ENCODE results near the gene SLC6A7.

Gene SLC6A7

DNA sequence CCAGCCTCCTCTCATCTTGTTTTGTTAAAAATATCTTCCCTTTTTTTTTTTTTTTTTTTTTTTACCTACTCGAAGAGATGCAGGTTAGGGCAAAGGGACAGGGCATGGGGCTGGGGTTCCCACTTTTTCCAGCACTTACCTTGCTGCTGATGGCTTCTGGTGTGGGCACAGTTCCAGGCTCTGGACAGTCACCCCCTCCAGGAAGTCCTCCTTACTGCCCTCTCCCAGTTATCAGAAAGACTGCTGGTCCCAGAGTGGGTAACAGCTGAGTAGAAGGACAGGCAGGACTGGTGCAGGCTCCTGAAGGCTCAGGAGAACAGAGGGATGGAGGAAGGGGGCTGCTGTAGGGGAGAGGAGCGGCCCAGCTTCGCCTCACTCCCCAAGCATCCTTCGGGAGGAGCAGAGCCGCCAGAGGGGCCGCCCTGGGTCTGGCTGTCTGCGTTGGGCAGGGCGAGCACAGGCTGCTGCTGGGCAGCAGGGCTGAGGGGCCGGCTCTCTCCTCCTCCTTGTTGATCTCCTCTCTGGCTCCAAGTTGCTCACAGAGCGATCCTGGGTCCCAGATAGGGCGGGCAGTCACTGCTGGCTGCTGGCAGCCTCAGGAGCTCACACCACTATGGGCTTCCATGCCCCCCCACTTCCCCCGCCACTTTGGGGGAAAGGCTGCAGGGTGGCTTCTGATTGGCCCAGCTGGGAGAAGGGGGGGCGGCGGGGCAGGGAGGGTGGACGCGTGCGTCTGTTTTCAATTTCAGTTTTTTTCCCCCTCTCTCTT, 34.4 kb upstream of the SLC6A7 start, which contains the start of gene PDGFRB:
PDGFRB (minus strand) TSS at position 588 of the 769 bp plus-strand sequence. CDS start 18,798 bp downstream, outside the sequence.
- in situ Hi-C loops (cut with MboI; ENCODE audit: low sequenced_read_pairs), result no loop called here

DNA sequence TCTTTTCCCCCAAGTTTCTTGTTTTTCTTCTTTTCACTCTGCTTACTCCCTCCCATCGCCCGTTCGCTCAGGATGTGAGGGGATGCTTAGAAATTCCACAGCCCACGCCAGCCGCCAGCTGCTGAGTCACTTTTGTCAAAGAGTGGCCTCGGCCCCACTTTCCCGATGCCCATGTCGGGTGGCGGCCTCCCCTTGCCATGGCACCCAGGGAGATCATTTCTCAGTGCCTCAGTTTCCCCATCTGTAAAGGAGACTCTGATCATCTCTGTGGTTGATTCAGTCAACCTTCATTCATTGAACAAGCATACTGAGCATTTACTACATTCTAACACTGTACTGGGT, 33.9 kb upstream of the SLC6A7 start:
- in situ Hi-C loops (cut with MboI; ENCODE audit: low sequenced_read_pairs), result no loop called here

DNA sequence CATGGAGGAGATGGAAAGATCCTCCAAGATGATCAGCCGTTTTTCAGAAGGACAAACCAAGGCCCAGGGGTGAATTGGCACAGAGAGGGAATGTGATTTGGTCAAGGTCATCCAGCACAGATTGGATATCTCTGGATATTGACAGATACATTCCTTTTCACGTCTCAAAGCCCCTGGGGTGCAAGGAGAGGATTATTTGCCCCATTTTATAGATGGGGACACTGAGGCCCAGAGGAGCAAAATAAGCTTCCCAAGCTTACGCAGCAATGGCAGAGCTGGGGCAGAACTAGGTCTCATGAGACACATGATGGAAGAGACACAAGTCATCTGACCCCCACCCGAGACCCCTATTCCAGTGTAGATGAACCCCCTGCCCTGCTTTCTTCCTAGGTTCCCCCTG, 33.3 kb upstream of the SLC6A7 start:
- in situ Hi-C loops (cut with MboI; ENCODE audit: low sequenced_read_pairs), result no loop called here

DNA sequence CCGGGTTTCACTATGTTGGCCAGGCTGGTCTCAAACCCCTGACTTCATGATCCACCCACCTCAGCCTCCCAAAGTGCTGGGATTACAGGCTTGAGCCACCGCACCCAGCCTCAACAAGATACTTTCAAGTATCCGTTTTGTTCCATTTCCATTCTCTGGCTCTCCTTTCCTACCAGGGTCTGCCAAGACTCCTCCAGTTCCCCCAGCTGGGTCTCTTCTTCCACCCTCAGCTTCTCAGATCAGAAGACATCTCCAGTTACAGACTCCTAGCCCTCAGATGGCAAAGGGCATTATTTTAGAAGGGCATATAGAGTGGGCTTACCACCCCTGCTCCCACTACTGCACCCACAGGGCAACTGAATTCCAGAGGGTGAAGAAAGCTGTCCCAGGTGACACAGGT, 32.7 kb upstream of the SLC6A7 start:
- in situ Hi-C loops (cut with MboI; ENCODE audit: low sequenced_read_pairs), result no loop called here

DNA sequence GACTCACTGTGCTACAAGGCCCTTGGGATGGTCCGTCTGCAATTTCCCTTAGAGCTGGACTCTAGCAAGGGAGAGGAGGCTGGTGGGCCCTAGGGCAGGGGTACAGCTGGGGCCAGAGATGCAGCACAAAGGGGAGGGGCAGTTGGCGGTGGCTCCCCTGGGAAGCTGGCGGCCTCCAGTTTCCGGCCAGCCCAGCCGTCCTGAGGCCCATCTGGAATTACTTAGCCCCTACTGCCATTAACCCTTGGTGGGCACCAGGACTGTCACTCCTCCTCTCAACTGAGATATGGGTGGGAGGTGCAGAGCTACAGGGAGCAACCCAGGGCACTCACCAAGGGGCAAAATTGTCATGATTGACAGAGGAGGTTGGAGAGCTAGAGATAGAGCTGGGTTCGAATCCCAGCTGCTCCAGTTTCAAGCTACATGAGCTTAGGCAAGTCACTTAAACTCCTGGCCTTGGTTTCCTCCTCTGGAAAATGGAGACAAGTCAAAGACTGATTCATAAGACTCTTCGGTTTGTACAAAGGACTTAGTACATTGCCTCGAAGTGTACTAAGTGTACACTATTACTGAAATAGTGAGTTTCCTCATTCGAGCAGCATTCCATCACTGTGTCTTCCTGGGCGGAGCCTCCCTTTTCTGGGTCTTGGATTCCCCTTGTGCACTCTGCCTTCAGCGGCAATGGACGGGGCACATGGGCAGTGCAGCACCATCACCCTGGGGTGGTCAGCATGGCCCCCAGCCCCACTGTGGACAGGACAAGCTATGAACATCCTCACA, 31.5 kb upstream of the SLC6A7 start:
- in situ Hi-C loops (cut with MboI; ENCODE audit: low sequenced_read_pairs), result no loop called here

DNA sequence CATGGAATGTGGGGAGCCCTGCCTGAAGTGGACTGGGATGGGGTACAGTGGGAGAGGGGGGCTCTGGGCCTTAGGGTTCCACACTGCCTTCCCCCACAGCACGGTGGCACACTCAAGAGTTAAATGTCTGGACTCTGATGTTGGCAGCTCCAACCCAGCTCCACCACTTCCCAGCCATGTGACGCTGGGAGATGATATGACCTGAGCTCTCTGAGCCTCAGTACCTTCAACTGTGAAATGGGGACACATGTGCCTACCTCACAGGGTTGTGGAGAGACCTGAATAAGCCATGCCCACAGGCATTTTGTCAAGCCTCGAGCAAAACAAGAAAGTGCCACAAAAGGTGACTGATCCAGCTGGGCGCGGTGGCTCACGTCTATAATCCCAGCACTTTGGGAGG, 30.8 kb upstream of the SLC6A7 start:
- in situ Hi-C loops (cut with MboI; ENCODE audit: low sequenced_read_pairs), result no loop called here

DNA sequence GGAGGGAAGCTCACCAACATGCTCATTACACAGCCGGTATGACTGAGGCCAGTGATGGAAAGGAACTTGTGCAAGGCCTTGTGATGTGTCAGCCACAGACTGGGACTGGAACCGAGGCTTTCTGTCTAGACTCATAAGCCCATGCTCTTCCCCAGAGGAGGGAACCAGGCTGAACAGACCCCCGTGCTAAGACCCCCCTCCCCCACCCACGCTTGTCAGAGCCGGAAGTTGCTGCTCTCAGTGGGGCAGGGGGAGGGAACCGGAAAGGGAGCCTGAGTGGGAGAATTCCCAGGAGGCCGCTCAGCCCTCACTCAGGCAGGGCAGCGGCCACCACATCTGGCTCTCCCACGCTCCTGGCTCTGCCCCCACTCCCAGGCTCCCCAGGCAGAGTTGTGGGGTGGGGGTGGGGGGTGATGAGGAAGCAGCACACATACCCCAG, 30.1 kb upstream of the SLC6A7 start:
- in situ Hi-C loops (cut with MboI; ENCODE audit: low sequenced_read_pairs), result no loop called here

DNA sequence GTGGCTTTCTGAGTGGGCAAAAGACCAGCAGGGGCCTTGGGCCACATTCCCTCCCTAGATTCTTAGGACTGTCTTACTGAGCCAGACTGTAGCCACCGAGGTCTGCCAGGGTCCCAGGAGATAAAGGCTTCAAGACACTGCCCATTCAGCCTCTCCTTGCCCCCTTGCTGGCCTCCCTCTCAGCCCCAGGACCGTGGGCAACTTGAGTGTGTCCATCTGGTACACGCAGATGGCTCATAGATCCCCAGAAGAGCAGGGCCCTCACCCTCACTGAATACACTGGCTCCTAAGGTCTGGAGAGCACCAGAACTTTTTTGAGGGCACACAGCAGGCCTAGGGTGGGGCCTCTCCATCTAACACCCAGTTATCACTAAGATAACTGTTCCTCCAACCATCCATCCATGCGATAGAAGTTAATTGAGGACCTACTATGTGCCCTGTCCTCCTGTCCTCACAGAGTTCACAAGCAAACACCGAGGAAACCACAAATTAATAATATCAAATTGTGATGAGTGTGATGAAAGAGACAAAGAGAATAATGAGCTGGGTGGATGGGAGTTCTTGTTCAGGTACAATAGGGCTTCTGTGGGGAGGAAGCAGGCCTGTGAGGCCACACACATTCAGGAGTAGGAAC, 29.3 kb upstream of the SLC6A7 start:
- in situ Hi-C loops (cut with MboI; ENCODE audit: low sequenced_read_pairs), result no loop called here

DNA sequence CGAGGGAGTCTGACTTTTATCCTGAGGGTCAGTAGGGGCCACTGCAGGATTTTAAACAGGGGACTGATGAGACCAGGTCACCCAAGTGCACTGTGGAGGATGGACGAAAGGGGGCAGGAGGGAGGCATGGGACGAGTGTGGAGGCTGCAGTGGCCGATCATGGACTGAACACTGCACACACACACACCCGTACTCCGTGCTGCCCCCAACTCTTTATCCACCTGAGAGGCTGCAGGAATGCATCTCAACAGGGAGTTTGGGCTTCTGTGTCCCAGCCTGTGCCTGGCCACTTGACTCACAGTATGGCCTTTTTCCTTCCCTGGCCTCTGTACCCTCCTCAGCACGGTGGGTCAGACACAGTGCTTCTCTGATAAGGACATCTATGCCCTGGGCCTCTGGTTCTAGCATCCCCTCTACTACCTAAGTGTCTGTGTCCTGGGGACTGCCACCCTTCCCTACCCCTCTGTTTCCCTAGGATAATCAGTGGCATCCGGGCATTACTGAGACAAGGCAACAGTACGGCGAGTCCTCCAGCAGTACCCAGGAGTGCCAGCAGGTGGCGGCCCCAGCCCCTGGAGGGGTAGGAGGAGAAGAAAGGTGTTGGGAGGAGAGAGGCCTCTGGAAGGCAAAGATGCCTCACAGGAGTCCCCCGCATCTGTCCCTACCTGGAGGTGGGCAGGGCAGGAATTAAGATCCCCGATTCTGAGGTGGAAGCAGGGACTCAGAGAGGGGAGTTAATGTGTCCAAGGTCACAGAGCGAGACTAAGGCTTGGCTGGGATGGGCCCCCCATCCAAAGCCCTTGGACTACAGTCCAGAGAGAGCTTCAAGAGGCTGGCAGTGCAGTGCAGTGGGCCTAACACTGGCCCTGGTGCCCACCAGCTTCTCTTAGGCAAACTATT, 28.4 kb upstream of the SLC6A7 start:
- in situ Hi-C loops (cut with MboI; ENCODE audit: low sequenced_read_pairs), result no loop called here

DNA sequence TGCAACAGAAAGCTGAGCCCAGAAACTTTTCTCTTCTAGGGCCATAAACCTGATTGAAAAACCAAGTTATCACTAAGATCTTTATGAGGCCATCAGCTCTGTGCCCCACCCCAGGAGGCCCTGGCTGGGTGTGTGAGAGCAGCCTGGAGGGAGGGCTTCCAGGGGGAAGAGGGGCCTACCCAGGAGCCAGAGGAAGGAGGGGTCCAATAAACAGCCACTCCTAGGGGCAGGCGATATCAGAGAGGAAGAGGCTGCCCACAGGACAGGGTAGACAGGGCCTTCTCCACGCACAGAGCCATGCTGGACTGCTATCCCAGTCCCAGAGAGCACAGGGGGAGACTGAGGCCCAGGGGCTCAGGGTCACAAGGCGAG, 27.7 kb upstream of the SLC6A7 start:
- in situ Hi-C loops (cut with MboI; ENCODE audit: low sequenced_read_pairs), result no loop called here

DNA sequence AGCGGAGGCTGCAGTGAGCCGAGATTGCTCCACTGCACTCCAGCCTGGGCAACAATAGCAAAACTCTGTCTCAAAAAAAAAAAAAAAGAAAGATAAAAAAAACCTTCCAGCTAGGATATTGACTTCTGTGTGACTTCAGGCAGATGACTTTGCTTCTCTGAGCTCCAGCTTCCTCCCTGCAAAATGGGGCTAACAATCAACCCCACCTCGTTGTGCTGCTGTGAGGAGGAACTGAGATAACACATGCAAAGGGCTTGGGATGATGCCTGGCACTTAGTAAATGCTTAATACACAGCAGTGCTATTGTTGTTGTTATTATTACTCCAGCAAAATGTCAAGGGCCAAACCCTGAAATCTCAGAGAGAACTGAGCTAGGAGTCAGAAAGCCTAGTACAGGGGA, 26.8 kb upstream of the SLC6A7 start:
- in situ Hi-C loops (cut with MboI; ENCODE audit: low sequenced_read_pairs), result no loop called here

DNA sequence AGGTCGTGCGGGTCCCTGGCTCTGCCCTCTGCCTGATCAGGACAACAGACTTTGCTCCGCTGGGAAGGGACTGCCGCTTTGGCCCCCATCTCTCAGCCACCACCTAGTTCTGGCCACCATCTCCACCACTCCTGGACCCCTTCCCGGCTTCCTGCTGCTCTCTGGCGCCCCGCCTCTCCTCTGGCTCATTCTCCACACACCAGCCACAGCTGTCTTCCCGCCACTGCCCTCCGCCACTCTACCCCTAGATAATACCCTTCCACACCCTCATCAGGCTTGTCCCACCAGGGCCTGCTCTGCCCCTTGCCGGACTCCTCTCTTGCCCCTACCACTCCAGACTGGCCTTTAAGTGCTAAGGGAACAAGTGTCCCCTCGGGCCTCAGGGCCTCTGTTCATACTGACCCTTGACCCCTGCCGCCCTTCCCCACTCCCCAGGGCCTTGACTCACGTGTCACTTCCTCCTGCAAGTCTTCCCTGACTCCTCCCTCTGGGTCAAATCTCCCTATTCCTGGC, 26.3 kb upstream of the SLC6A7 start:
- in situ Hi-C loops (cut with MboI; ENCODE audit: low sequenced_read_pairs), result no loop called here

DNA sequence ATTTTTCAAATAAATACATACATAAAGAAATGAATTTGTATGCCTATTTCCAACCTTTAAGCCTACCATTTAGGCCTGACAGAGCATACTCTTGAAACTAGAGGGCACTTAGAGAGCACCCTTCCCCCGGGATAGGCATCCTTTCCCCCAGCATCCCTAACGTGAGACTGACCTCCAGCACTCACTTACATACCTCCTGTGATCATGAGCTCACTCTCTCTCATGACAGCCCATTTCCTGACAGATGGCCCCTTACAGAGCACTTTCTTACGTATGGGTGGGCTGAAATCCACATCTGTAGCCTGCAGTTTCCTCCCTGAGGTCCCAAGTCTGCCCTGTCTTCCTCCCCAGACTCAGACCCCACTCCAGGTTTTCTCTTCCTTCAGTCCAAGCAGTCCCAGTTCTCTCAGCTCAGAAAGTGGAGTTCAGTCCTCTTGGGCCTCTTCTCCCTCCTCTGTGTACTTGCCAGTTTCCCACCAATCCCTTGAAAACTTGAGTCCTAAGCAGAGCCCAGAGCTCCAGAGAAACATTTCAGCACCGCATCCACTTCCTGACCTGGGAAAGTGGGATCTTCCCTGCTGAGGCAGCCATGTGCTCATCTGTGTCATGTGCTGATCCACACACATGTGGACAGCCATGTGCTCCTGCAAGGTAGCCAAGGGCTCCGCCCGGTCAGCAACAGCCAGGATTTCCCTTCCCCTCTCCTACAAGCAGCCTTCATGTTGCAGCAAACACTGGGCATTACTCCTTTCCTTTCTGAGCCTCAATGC, 25.5 kb upstream of the SLC6A7 start:
- in situ Hi-C loops (cut with MboI; ENCODE audit: low sequenced_read_pairs), result no loop called here

DNA sequence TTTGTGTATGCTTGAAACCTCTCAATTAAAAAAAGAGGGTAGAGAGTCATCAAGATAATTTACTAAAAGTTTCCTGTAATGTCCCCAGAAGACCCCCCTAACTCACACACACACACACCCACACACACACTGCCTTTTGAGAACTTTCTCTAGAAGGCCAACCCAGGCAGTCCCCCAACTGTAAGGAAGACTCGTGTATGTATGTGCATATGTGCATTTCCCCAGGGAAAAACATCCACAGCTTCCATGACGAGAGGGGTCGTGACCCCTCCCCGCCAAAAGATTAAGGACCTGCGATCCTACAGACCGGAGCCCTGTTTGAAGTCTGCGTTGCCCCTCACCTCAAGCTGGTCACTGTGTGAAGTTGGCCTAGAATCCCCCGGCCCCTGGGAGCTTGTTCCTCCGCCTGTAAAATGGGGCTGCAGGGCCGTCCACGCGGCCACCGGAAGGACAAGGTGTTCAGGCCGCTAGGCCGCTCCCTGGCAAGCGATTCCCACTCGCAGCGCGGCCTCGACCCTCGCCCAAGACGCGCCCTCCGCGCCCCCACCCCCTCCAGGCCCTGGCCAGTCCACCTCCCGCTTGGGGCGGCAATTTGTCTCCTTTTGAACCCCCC, 23.7 kb upstream of the SLC6A7 start:
- in situ Hi-C loops (cut with MboI; ENCODE audit: low sequenced_read_pairs), result no loop called here

DNA sequence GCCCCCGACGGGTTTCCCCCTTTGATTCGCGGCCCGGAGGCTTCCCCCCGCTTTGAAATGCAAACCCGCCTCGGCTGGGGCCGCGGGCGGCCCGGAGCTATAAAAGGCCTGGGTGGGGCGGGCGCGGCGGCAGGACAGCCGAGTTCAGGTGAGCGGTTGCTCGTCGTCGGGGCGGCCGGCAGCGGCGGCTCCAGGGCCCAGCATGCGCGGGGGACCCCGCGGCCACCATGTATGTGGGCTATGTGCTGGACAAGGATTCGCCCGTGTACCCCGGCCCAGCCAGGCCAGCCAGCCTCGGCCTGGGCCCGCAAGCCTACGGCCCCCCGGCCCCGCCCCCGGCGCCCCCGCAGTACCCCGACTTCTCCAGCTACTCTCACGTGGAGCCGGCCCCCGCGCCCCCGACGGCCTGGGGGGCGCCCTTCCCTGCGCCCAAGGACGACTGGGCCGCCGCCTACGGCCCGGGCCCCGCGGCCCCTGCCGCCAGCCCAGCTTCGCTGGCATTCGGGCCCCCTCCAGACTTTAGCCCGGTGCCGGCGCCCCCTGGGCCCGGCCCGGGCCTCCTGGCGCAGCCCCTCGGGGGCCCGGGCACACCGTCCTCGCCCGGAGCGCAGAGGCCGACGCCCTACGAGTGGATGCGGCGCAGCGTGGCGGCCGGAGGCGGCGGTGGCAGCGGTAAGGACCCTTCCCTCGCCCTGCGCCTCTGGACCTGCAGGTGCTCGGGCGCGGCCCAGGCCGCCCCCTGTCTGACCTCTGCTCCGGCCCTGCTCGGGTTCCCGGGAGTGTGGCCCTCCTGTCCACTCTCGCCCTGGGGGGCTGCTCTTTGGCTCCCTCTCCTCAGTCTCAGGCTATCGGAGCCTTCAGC, 23.0 kb upstream of the SLC6A7 start, which contains the start of gene CDX1:
CDX1 (plus strand) TSS at position 129 of the 862 bp plus-strand sequence; CDS start at position 228, 99 bp downstream.
- in situ Hi-C loops (cut with MboI; ENCODE audit: low sequenced_read_pairs), result no loop called here

DNA sequence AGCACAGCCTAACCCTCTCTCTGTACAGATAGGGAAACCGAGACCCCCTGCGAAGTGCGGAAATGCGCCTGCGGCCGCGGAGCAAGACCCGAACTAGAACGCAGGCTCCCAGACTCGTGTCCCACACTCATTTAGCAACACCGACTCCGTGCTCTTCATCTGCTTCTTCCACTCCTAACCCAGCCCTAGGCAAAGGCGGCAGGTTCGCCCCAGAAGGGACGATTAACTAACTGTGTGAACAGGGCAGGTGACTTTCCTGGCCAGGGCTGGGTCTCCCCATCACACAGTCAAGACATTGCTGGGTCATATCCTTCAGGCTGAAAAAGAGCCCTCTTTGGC, 22.4 kb upstream of the SLC6A7 start:
- in situ Hi-C loops (cut with MboI; ENCODE audit: low sequenced_read_pairs), result no loop called here

DNA sequence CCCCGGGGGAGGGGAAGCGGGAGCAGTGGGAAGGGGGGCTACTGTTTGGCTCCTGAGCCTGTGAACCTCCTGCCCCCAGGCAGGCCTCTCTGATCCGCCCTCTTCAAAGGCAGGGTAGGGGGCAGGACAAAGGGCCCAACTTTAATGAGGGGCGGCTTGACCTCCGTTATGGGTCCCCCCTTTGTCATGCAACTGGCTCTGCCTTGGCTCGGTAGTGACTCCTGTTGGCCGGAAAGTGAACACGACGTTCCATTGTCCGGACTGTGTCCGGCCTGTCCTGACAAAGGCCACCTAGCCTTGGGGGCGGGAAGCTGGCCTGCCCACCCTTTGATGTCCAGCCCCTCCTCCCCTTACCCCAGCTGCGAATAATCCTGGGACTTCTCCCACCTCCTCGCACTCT, 22.0 kb upstream of the SLC6A7 start:
- in situ Hi-C loops (cut with MboI; ENCODE audit: low sequenced_read_pairs), result no loop called here

DNA sequence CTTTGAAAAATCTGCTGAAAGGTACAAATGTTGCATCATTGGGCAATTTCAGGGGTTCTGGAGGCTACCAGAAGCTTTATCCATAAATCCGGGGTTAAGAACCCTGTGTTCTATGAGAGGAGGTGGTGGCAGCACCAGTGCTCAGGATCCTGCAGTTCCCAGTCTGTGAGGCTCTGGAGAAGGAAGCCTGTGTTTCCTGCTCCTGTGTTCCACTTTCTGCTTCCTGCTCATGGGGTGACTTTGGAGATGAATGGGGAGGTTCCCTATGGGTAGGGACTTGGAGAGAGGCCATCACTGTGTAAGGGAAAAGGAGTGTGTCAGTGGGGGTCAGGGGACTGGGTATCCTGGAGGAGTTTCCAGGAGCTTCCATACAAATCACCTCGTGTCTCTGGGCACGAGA, 21.0 kb upstream of the SLC6A7 start:
- in situ Hi-C loops (cut with MboI; ENCODE audit: low sequenced_read_pairs), result no loop called here

DNA sequence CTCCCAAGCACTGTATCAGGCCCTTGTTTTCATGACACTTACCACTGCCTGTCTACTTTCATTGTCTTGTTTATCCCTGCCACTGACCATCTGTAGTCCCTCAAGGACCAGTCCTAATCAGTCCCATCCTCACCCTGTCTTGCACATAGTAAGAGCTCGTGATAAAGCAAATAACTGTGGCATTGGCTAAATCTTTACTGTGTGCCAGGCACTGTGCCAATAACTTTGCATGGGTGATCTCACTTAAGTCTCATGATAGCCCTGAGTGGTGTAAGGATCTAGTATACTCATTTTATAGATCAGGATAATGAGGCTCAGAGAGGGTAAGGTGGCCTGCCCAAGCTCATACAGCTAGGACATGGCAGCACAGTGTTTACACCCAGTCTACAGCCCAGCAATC, 17.7 kb upstream of the SLC6A7 start:
- in situ Hi-C loops (cut with MboI; ENCODE audit: low sequenced_read_pairs), result no loop called here
